ENCODE data around the gene DNAH11. TPM values are rescaled to one million over a fixed set of nuclear protein-coding genes. Genes with fewer than 3 reads are reported as not detected.

Gene DNAH11
- total and polyA plus RNA-seq, 9 of the 15 experiments (the other 6 are each of a cell fraction or from before 2014, with no cell fraction given), result under 0.01 TPM; not detected in 7

DNA sequence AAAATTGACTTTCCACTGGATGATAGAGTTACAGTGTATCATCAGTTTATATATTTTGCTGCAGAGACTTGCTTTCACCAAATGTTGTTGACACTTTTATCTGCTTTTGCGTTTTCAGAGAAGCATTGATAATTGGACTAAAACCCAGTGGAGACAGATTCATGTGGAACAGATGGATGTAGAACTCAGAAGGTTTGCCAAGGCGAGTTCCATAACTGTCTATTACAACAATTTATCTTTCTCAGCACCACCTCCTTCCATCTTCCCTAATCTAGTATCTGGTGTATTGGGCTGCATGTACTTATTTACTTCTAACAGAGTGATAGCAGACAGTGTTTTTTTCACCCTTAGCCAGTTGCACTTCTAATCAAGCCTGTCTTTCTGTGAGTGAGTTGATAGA, 73.3 kb downstream of the DNAH11 start (continued):
- TF ChIP-seq RFX1 (IDR thresholded peaks at IDR 0.05), result no peak
- no peak for TF ChIP-seq CTCFL (IDR thresholded peaks at IDR 0.05; ENCODE audit: borderline replicate concordance, insufficient read depth, low read depth, low read length, poor library complexity, severe bottlenecking)
- TF ChIP-seq MYC (IDR thresholded peaks at IDR 0.05; ENCODE audit: low read depth, low read length), result no peak
- no peak for TF ChIP-seq MYC (CRISPR knock-in tag; IDR thresholded peaks at IDR 0.05; ENCODE audit: borderline replicate concordance, low read depth)
- no peak for TF ChIP-seq NCOR1 (IDR thresholded peaks at IDR 0.05)

DNA sequence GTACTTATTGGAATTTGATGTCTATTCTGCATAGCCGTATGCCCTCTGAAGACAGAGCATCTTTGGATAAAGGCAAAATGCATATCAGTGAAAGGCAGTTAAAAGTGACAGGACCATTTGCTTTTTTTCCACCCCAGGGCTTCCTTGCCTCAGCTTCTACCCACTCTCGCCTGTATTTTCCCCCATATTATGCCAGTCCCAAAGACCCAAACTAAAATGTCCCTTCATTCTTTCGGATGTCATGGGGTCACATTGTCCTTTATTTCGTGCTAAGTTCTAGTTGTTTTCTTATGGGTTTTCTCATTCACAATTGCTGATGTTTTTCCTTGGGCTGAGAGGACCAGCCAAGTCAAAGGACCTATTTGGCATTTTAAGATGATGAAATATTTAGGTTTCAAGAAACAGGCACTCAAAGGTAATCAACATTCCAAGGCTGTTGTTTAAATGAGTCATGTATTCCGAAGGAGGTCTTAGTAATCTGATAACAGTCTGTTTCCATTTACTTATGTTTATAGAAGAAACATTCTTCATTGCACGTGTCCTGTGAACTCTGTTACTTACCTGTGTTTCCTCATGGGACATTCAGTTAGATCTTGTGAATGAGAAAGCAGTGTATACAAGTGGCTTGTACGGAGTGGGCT, 74.1 kb downstream of the DNAH11 start:
- no TSS peak for BruUV-seq (replicated peaks)
- Histone ChIP-seq H3K27me3 (ENCODE audit: control insufficient read depth in 2 of 2, insufficient read depth in 2 of 2, low read length in 2 of 2) (no peaks in the 10 kb centered on the region), H3K9me1 (ENCODE audit: control insufficient read depth, insufficient read depth, low read length) (no peaks in the 10 kb centered on the region), H3K4me3 (no peak overlapping the region), H3K9me3 (replicated peaks; ENCODE audit: control insufficient read depth, insufficient read depth, low read depth, low read length) (no peaks in the 10 kb centered on the region), H3K4me2 (ENCODE audit: insufficient read depth, low read length) (no peak overlapping the region), H3K36me3 (ENCODE audit: control insufficient read depth, insufficient read depth, low read length) (no peaks in the 10 kb centered on the region), H3K4me1 (replicated peaks in 1 of 2; ENCODE audit: control insufficient read depth in 2 of 2, insufficient read depth in 2 of 2, low read length in 2 of 2) (no peaks in the 10 kb centered on the region), H2AFZ (ENCODE audit: low read depth, low read length) (no peak overlapping the region), H3K79me2 (ENCODE audit: control insufficient read depth, insufficient read depth, low read length) (no peaks in the 10 kb centered on the region), H3K27ac (ENCODE audit: extremely low read depth, low read depth, low read length) (no peak overlapping the region), H3K9ac (ENCODE audit: insufficient read depth in 1 of 2, low read depth in 2 of 2, low read length in 2 of 2) (no peak overlapping the region), H4K20me1 (replicated peaks; ENCODE audit: control insufficient read depth, insufficient read depth, low read length) (no peaks in the 10 kb centered on the region)
- ATAC-seq (no peak), FAIRE-seq (no peak), DNase-seq (ENCODE audit: extremely low read depth in 1 of 4, low spot score in 3 of 4) (no peak)
- in situ Hi-C loops (cut with MboI), result no loop called here
- intact Hi-C loops (cut with micrococcal nuclease), result no loop called here
- WGBS (ENCODE audit: insufficient coverage, low coverage, missing lambda C conversion rate), result under 1% methylated on average over 7 of the region's 7 CpGs
- ChIA-PET POLR2A (no interaction called here), CTCF (ENCODE audit: low intra/inter-chr PET ratio) (no interaction called here)
- TF ChIP-seq FOSL1 (tag; conservative IDR thresholded peaks at IDR 0.05) (peak; percentile 31; the same call in 1 of the 2 replicates), CBX3 (IDR thresholded peaks at IDR 0.05; ENCODE audit: borderline replicate concordance in 1 of 2, low read length in 2 of 2) (no peak), CEBPG (CRISPR knock-in tag; IDR thresholded peaks at IDR 0.05) (no peak), CEBPG (tag; conservative IDR thresholded peaks at IDR 0.05 in 1 of 2, IDR thresholded peaks at IDR 0.05 in 1 of 2) (peak in 1 of 2 experiments; percentile 33; a peak in 1 of 4 replicates), ATF3 (IDR thresholded peaks at IDR 0.05) (peak; percentile 55), ATF3 (CRISPR knock-in tag; conservative IDR thresholded peaks at IDR 0.05) (no peak)
- TF ChIP-seq, protein P1, sequence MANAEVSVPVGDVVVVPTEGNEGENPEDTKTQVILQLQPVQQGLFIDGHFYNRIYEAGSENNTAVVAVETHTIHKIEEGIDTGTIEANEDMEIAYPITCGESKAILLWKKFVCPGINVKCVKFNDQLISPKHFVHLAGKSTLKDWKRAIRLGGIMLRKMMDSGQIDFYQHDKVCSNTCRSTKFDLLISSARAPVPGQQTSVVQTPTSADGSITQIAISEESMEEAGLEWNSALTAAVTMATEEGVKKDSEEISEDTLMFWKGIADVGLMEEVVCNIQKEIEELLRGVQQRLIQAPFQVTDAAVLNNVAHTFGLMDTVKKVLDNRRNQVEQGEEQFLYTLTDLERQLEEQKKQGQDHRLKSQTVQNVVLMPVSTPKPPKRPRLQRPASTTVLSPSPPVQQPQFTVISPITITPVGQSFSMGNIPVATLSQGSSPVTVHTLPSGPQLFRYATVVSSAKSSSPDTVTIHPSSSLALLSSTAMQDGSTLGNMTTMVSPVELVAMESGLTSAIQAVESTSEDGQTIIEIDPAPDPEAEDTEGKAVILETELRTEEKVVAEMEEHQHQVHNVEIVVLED (CRISPR knock-in tag; IDR thresholded peaks at IDR 0.05), result no peak

Data from K562 (cell line).